Mesendoderm (in vitro differentiated cells): Measurements from ENCODE around the gene CMIP.
A peak's percentile ranks its signal among the peaks of the same experiment; 100 is the strongest.

Experiments
- DNase-seq: peaks from one replicate; pipeline ENCODE4 v3.0.0; 2013
- H2AK5ac ChIP-seq: 2 replicates; pipeline ENCODE4 v1.6.1; 2013; ENCODE audit warnings: low read length, inconsistent platforms
- H2BK120ac ChIP-seq: 2 replicates; pipeline ENCODE4 v1.6.1; 2013; ENCODE audit warnings: low read depth, mild to moderate bottlenecking, low read length, moderate library complexity, mixed read lengths
- H2BK15ac ChIP-seq: replicated peaks from 2 replicates; pipeline ENCODE4 v1.6.1; 2013; ENCODE audit warnings: low read depth, mild to moderate bottlenecking, moderate library complexity
- H2BK5ac ChIP-seq: 2 replicates; pipeline ENCODE4 v1.6.1; 2013; ENCODE audit warnings: low read length, inconsistent platforms
- H3K18ac ChIP-seq: 2 replicates; pipeline ENCODE4 v1.6.1; 2013; ENCODE audit warnings: mild to moderate bottlenecking, low read length, mixed read lengths
- H3K23ac ChIP-seq: one replicate; pipeline ENCODE4 v1.6.1; 2013; ENCODE audit warnings: low read length
- H3K27ac ChIP-seq: 2 replicates; pipeline ENCODE4 v1.5.1; 2013; ENCODE audit warnings: low read depth, mild to moderate bottlenecking, inconsistent platforms, low read length, moderate library complexity
- H3K27me3 ChIP-seq: 2 replicates; pipeline ENCODE4 v1.6.1; 2013; ENCODE audit warnings: low read length, control low read depth, mild to moderate bottlenecking, inconsistent platforms; ENCODE audit not compliant: insufficient read depth, poor library complexity
- H3K36me3 ChIP-seq: 2 replicates; pipeline ENCODE4 v1.6.1; 2013; ENCODE audit warnings: low read length, inconsistent platforms; ENCODE audit not compliant: control insufficient read depth, insufficient read depth
- H3K4ac ChIP-seq: one replicate; pipeline ENCODE4 v1.6.1; 2013; ENCODE audit warnings: low read depth, mild to moderate bottlenecking, low read length, moderate library complexity
- H3K4me1 ChIP-seq: 2 replicates; pipeline ENCODE4 v1.6.1; 2013; ENCODE audit warnings: low read depth, low read length, inconsistent platforms; ENCODE audit not compliant: control insufficient read depth
- H3K4me2 ChIP-seq: 2 replicates; pipeline ENCODE4 v1.6.1; 2013; ENCODE audit warnings: low read length
- H3K4me3 ChIP-seq: 2 replicates; pipeline ENCODE4 v1.5.1; 2013; ENCODE audit warnings: mild to moderate bottlenecking, low read length
- H3K56ac ChIP-seq: one replicate; pipeline ENCODE4 v1.6.1; 2013; ENCODE audit warnings: low read length
- H3K79me1 ChIP-seq: 2 replicates; pipeline ENCODE4 v1.6.1; 2013; ENCODE audit warnings: low read length, inconsistent platforms
- H3K79me2 ChIP-seq: 2 replicates; pipeline ENCODE4 v1.6.1; 2013; ENCODE audit warnings: mild to moderate bottlenecking, low read length; ENCODE audit not compliant: control insufficient read depth, insufficient read depth
- H3K9ac ChIP-seq: 2 replicates; pipeline ENCODE4 v1.6.1; 2013; ENCODE audit warnings: low read length, inconsistent platforms
- H4K5ac ChIP-seq: one replicate; pipeline ENCODE4 v1.6.1; 2013; ENCODE audit warnings: low read length
- H4K8ac ChIP-seq: one replicate; pipeline ENCODE4 v1.6.1; 2013; ENCODE audit warnings: low read depth, mild to moderate bottlenecking, control low read depth, low read length, moderate library complexity
- WGBS: extraction: QIAGEN DNeasy Blood & Tissue Kit; methylation state at CpG from one replicate; pipeline ENCODE4 v1.1.7; 2013; ENCODE audit warnings: low lambda C conversion rate, missing lambda C conversion rate; ENCODE audit not compliant: insufficient coverage; ENCODE audit errors: extremely low coverage; 5-methylcytosine and 5-hydroxymethylcytosine counted together

The CMIP gene

GRCh38 chr16:81615833-81616232 is 171.2 kb downstream of the CMIP start:
- H3K36me3 ChIP-seq = no peaks in the 10 kb centered on the region
- H4K8ac ChIP-seq = no peak overlapping the region
- no peak overlapping the region for H3K4me3 ChIP-seq
- no peak overlapping the region for H2BK5ac ChIP-seq
- no peak overlapping the region for H3K23ac ChIP-seq
- H3K56ac ChIP-seq = no peak overlapping the region
- no CpG with 5 or more reads among the region's 14 CpGs for WGBS
- H3K18ac ChIP-seq = no peak overlapping the region
- no peak overlapping the region for H2BK120ac ChIP-seq
- H2AK5ac ChIP-seq = no peak overlapping the region
- no peak overlapping the region for H3K27ac ChIP-seq
- no peak overlapping the region for H4K5ac ChIP-seq
- H3K4ac ChIP-seq = no peak overlapping the region
- DNase-seq = no peak
- peaks cover 13% of the 10 kb centered on the region for H3K79me2 ChIP-seq
- no peak overlapping the region for H2BK15ac ChIP-seq
- peaks cover 7% of the 10 kb centered on the region for H3K4me1 ChIP-seq
- no peaks in the 10 kb centered on the region for H3K27me3 ChIP-seq
- no peak overlapping the region for H3K9ac ChIP-seq
- H3K4me2 ChIP-seq = no peak overlapping the region
- H3K79me1 ChIP-seq = peaks cover 20% of the 10 kb centered on the region

- no peak overlapping the region for H2BK5ac ChIP-seq
- H3K4me3 ChIP-seq = no peak overlapping the region
- H3K79me1 ChIP-seq = peaks cover 20% of the 10 kb centered on the region
- no peak overlapping the region for H2BK15ac ChIP-seq
- H2BK120ac ChIP-seq = no peak overlapping the region
- peak; percentile 70 for DNase-seq
- no CpG with 5 or more reads among the region's 17 CpGs for WGBS
- H3K23ac ChIP-seq = no peak overlapping the region
- no peaks in the 10 kb centered on the region for H3K36me3 ChIP-seq
- H3K18ac ChIP-seq = no peak overlapping the region
- no peak overlapping the region for H3K27ac ChIP-seq
- peaks cover 7% of the 10 kb centered on the region for H3K4me1 ChIP-seq
- no peak overlapping the region for H3K4me2 ChIP-seq
- no peak overlapping the region for H4K5ac ChIP-seq
- H3K56ac ChIP-seq = peak overlapping the region; percentile 11
- no peak overlapping the region for H2AK5ac ChIP-seq
- no peaks in the 10 kb centered on the region for H3K27me3 ChIP-seq
- H3K79me2 ChIP-seq = peaks cover 13% of the 10 kb centered on the region
- H3K4ac ChIP-seq = no peak overlapping the region
- H4K8ac ChIP-seq = no peak overlapping the region
- H3K9ac ChIP-seq = no peak overlapping the region
These were observed 171.9 kb downstream of the CMIP start for GRCh38 chr16:81616321-81617020.

- Histone ChIP-seq H3K18ac (no peak overlapping the region), H3K56ac (no peak overlapping the region), H2AK5ac (no peak overlapping the region), H2BK120ac (no peak overlapping the region), H3K4me2 (no peak overlapping the region), H3K4me1 (peaks cover 4% of the 10 kb centered on the region), H3K79me2 (peaks cover 13% of the 10 kb centered on the region), H3K79me1 (peaks cover 20% of the 10 kb centered on the region), H3K4ac (no peak overlapping the region), H2BK5ac (no peak overlapping the region), H3K23ac (no peak overlapping the region), H3K4me3 (no peak overlapping the region), H3K9ac (no peak overlapping the region), H4K8ac (no peak overlapping the region), H4K5ac (no peak overlapping the region), H3K27me3 (no peaks in the 10 kb centered on the region), H2BK15ac (no peak overlapping the region), H3K27ac (no peak overlapping the region), H3K36me3 (no peaks in the 10 kb centered on the region)
- DNase-seq = no peak
- no CpG with 5 or more reads among the region's 8 CpGs for WGBS
These were observed 172.4 kb downstream of the CMIP start for GRCh38 chr16:81617021-81617346.

- Histone ChIP-seq H3K56ac (no peak overlapping the region), H2BK15ac (no peak overlapping the region), H3K18ac (no peak overlapping the region), H2BK120ac (no peak overlapping the region), H2BK5ac (no peak overlapping the region), H3K4ac (no peak overlapping the region), H3K27me3 (no peaks in the 10 kb centered on the region), H3K23ac (no peak overlapping the region), H4K5ac (no peak overlapping the region), H4K8ac (no peak overlapping the region), H3K79me1 (peaks cover 20% of the 10 kb centered on the region), H3K4me2 (no peak overlapping the region), H3K4me3 (no peak overlapping the region), H3K36me3 (no peaks in the 10 kb centered on the region), H3K27ac (no peak overlapping the region), H2AK5ac (no peak overlapping the region), H3K9ac (no peak overlapping the region), H3K4me1 (no peaks in the 10 kb centered on the region), H3K79me2 (peaks cover 13% of the 10 kb centered on the region)
- no CpG with 5 or more reads among the region's 6 CpGs for WGBS
- DNase-seq = no peak
These were observed 173.6 kb downstream of the CMIP start for GRCh38 chr16:81618187-81618586.

- no peak overlapping the region for H4K8ac ChIP-seq
- H3K18ac ChIP-seq = no peak overlapping the region
- no peak overlapping the region for H3K23ac ChIP-seq
- no peak overlapping the region for H3K4me2 ChIP-seq
- no peaks in the 10 kb centered on the region for H3K36me3 ChIP-seq
- no peak overlapping the region for H2BK5ac ChIP-seq
- H3K4me1 ChIP-seq = no peaks in the 10 kb centered on the region
- peaks cover 13% of the 10 kb centered on the region for H3K79me2 ChIP-seq
- H3K56ac ChIP-seq = no peak overlapping the region
- peaks cover 20% of the 10 kb centered on the region for H3K79me1 ChIP-seq
- no peaks in the 10 kb centered on the region for H3K27me3 ChIP-seq
- H3K4ac ChIP-seq = no peak overlapping the region
- no peak for DNase-seq
- no peak overlapping the region for H3K27ac ChIP-seq
- H3K4me3 ChIP-seq = no peak overlapping the region
- WGBS = no CpG with 5 or more reads among the region's 11 CpGs
- H2BK120ac ChIP-seq = no peak overlapping the region
- H2BK15ac ChIP-seq = no peak overlapping the region
- no peak overlapping the region for H3K9ac ChIP-seq
- H4K5ac ChIP-seq = no peak overlapping the region
- no peak overlapping the region for H2AK5ac ChIP-seq
These were observed 174.1 kb downstream of the CMIP start for GRCh38 chr16:81618661-81619060.

GRCh38 chr16:81620029-81620428 is 175.4 kb downstream of the CMIP start:
- H3K9ac ChIP-seq = no peak overlapping the region
- H4K8ac ChIP-seq = no peak overlapping the region
- WGBS = no CpG with 5 or more reads among the region's 4 CpGs
- H3K36me3 ChIP-seq = no peaks in the 10 kb centered on the region
- no peak overlapping the region for H3K4me3 ChIP-seq
- H3K56ac ChIP-seq = no peak overlapping the region
- no peak overlapping the region for H4K5ac ChIP-seq
- no peak for DNase-seq
- no peaks in the 10 kb centered on the region for H3K4me1 ChIP-seq
- no peaks in the 10 kb centered on the region for H3K27me3 ChIP-seq
- H3K4ac ChIP-seq = no peak overlapping the region
- H2BK15ac ChIP-seq = no peak overlapping the region
- H2BK5ac ChIP-seq = no peak overlapping the region
- H2BK120ac ChIP-seq = no peak overlapping the region
- H3K18ac ChIP-seq = no peak overlapping the region
- H3K27ac ChIP-seq = no peak overlapping the region
- H2AK5ac ChIP-seq = no peak overlapping the region
- H3K23ac ChIP-seq = no peak overlapping the region
- H3K79me1 ChIP-seq = peaks cover 12% of the 10 kb centered on the region
- peaks cover 9% of the 10 kb centered on the region for H3K79me2 ChIP-seq
- no peak overlapping the region for H3K4me2 ChIP-seq
